Measurements from ENCODE around the gene EPGN.

- TF ChIP-seq CTCF (IDR thresholded peaks at IDR 0.05) (no peak), POLR2A (IDR thresholded peaks at IDR 0.05) (no peak)
These were observed 56.0 kb downstream of the EPGN start for GRCh38 chr4:74364256-74364651.

All from lower leg skin (tissue), 3 donors.